Measurements from ENCODE around the gene UBXN7. TPM values are rescaled to one million over a fixed set of nuclear protein-coding genes. Genes with fewer than 3 reads are reported as not detected.

The UBXN7 gene
- polyA plus RNA-seq, 1 donor from 2014 or later: 19.6 TPM

DNA sequence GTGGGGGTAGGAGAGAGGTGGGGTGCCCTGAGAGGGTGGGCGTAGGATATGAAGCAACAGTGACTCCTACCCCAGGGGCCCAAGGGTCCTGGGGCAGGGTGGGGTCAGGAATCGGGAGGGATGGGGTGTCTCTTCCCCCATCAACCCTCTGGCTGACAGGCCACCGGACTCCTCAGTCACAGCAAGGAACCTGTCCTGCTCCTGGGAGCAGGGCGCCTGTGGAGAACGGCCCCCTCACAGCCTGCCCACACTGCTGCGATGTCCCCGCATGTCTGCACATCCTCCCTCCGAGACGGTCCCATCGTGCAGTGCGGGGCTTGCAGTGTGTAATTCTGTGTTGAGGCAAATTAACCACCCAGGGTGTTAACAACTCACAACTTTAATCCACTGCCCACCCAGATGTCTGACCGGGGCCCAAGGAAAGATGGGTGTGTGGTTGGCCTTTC, 96.7 kb downstream of the UBXN7 start:
- Histone ChIP-seq H3K79me2 (replicated peaks; ENCODE audit: insufficient read depth, low read length) (no peaks in the 10 kb centered on the region), H3K4me3 (ENCODE audit: low read length) (no peak overlapping the region), H3K36me3 (ENCODE audit: insufficient read depth, low read length) (no peaks in the 10 kb centered on the region), H3K27me3 (ENCODE audit: insufficient read depth, low read depth, low read length) (no peaks in the 10 kb centered on the region), H3K4me2 (ENCODE audit: low read length) (no peak overlapping the region), H4K20me1 (ENCODE audit: insufficient read depth) (no peaks in the 10 kb centered on the region), H3F3A (ENCODE audit: insufficient read depth, low read length, poor library complexity, severe bottlenecking) (no peaks in the 10 kb centered on the region), H3K27ac (ENCODE audit: low read length) (no peak overlapping the region), H3K9ac (ENCODE audit: low read length) (no peak overlapping the region), H2AFZ (ENCODE audit: low read depth, low read length) (no peak overlapping the region), H3K9me3 (ENCODE audit: low read length) (no peaks in the 10 kb centered on the region), H3K9me2 (ENCODE audit: insufficient read depth, low read length) (no peaks in the 10 kb centered on the region)
- TF ChIP-seq MXI1 (conservative IDR thresholded peaks at IDR 0.05; ENCODE audit: poor library complexity, severe bottlenecking) (no peak), EZH2 (IDR thresholded peaks at IDR 0.05; ENCODE audit: borderline replicate concordance, insufficient read depth, low read length, poor library complexity, severe bottlenecking) (no peak), POLR2AphosphoS5 (IDR thresholded peaks at IDR 0.05) (no peak), SMC3 (conservative IDR thresholded peaks at IDR 0.05; ENCODE audit: poor library complexity) (no peak), RAD21 (conservative IDR thresholded peaks at IDR 0.05) (no peak), EP300 (conservative IDR thresholded peaks at IDR 0.05; ENCODE audit: poor library complexity, severe bottlenecking) (no peak), TAF1 (IDR thresholded peaks at IDR 0.05; ENCODE audit: low read depth) (no peak)
- TF ChIP-seq, protein P1, sequence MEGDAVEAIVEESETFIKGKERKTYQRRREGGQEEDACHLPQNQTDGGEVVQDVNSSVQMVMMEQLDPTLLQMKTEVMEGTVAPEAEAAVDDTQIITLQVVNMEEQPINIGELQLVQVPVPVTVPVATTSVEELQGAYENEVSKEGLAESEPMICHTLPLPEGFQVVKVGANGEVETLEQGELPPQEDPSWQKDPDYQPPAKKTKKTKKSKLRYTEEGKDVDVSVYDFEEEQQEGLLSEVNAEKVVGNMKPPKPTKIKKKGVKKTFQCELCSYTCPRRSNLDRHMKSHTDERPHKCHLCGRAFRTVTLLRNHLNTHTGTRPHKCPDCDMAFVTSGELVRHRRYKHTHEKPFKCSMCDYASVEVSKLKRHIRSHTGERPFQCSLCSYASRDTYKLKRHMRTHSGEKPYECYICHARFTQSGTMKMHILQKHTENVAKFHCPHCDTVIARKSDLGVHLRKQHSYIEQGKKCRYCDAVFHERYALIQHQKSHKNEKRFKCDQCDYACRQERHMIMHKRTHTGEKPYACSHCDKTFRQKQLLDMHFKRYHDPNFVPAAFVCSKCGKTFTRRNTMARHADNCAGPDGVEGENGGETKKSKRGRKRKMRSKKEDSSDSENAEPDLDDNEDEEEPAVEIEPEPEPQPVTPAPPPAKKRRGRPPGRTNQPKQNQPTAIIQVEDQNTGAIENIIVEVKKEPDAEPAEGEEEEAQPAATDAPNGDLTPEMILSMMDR (IDR thresholded peaks at IDR 0.05; ENCODE audit: poor library complexity, severe bottlenecking): no peak
- TF ChIP-seq, protein P2, sequence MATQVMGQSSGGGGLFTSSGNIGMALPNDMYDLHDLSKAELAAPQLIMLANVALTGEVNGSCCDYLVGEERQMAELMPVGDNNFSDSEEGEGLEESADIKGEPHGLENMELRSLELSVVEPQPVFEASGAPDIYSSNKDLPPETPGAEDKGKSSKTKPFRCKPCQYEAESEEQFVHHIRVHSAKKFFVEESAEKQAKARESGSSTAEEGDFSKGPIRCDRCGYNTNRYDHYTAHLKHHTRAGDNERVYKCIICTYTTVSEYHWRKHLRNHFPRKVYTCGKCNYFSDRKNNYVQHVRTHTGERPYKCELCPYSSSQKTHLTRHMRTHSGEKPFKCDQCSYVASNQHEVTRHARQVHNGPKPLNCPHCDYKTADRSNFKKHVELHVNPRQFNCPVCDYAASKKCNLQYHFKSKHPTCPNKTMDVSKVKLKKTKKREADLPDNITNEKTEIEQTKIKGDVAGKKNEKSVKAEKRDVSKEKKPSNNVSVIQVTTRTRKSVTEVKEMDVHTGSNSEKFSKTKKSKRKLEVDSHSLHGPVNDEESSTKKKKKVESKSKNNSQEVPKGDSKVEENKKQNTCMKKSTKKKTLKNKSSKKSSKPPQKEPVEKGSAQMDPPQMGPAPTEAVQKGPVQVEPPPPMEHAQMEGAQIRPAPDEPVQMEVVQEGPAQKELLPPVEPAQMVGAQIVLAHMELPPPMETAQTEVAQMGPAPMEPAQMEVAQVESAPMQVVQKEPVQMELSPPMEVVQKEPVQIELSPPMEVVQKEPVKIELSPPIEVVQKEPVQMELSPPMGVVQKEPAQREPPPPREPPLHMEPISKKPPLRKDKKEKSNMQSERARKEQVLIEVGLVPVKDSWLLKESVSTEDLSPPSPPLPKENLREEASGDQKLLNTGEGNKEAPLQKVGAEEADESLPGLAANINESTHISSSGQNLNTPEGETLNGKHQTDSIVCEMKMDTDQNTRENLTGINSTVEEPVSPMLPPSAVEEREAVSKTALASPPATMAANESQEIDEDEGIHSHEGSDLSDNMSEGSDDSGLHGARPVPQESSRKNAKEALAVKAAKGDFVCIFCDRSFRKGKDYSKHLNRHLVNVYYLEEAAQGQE (IDR thresholded peaks at IDR 0.05; ENCODE audit: borderline replicate concordance): no peak

DNA sequence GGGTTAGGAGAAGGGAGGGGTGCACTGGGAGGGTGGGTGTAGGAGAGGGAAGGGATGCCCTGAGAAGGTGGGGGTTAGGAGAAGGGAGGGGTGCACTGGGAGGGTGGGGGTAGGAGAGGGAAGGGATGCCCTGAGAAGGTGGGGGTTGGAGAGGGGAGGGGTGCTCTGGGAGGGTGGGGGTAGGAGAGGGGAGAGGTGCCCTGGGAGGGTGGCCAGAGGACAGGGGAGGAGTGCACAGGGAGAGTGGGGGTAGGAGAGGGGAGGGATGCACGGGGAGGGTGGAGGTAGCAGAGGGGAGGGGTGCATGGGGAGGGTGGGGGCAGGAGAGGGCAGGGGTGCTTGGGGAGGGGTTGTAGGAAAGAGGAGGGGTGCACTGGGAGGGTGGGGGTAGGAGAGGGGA, 97.2 kb downstream of the UBXN7 start:
- H3K27ac ChIP-seq (ENCODE audit: low read length): no peak overlapping the region
- H3K4me2 ChIP-seq (ENCODE audit: low read length): no peak overlapping the region
- no peaks in the 10 kb centered on the region for H3K79me2 ChIP-seq (replicated peaks; ENCODE audit: insufficient read depth, low read length)
- no peak overlapping the region for H3K9ac ChIP-seq (ENCODE audit: low read length)
- no peak overlapping the region for H3K4me3 ChIP-seq (ENCODE audit: low read length)
- H3K9me2 ChIP-seq (ENCODE audit: insufficient read depth, low read length): no peaks in the 10 kb centered on the region
- no peaks in the 10 kb centered on the region for H4K20me1 ChIP-seq (ENCODE audit: insufficient read depth)
- no peaks in the 10 kb centered on the region for H3K36me3 ChIP-seq (ENCODE audit: insufficient read depth, low read length)
- no peaks in the 10 kb centered on the region for H3K27me3 ChIP-seq (ENCODE audit: insufficient read depth, low read depth, low read length)
- no peak for TF ChIP-seq MXI1 (conservative IDR thresholded peaks at IDR 0.05; ENCODE audit: poor library complexity, severe bottlenecking)
- TF ChIP-seq EP300 (conservative IDR thresholded peaks at IDR 0.05; ENCODE audit: poor library complexity, severe bottlenecking): no peak
- no peak for TF ChIP-seq RAD21 (conservative IDR thresholded peaks at IDR 0.05)
- TF ChIP-seq SMC3 (conservative IDR thresholded peaks at IDR 0.05; ENCODE audit: poor library complexity): no peak
- no peak for TF ChIP-seq EZH2 (IDR thresholded peaks at IDR 0.05; ENCODE audit: borderline replicate concordance, insufficient read depth, low read length, poor library complexity, severe bottlenecking)
- TF ChIP-seq, protein P1 (IDR thresholded peaks at IDR 0.05; ENCODE audit: poor library complexity, severe bottlenecking): no peak
- TF ChIP-seq, protein P2 (IDR thresholded peaks at IDR 0.05; ENCODE audit: borderline replicate concordance): no peak
- TF ChIP-seq POLR2AphosphoS5 (IDR thresholded peaks at IDR 0.05): no peak
- TF ChIP-seq TAF1 (IDR thresholded peaks at IDR 0.05; ENCODE audit: low read depth): no peak
- H2AFZ ChIP-seq (ENCODE audit: low read depth, low read length): no peak overlapping the region
- no peaks in the 10 kb centered on the region for H3F3A ChIP-seq (ENCODE audit: insufficient read depth, low read length, poor library complexity, severe bottlenecking)
- no peaks in the 10 kb centered on the region for H3K9me3 ChIP-seq (ENCODE audit: low read length)
